Common myeloid progenitor, CD34-positive (primary cell): Measurements from ENCODE around the gene MAP3K15.

Experiments
- CTCF ChIA-PET: fragments of 350-600 bp; sonication (Branson Sonifier 250); formaldehyde crosslinking; loops from one replicate; lab custom pipeline; 2021; ENCODE audit warnings: antibody characterized with exemption; lab: Charles Lee
- POLR2A ChIA-PET: fragments of 350-600 bp; sonication (Branson Sonifier 250); formaldehyde crosslinking; loops from one replicate; lab custom pipeline; 2021; ENCODE audit warnings: antibody characterized with exemption; lab: Charles Lee
- DNase-seq, 3 donors: peaks; one replicate each; pipeline versions ENCODE4 v3.0.0 to v3.0.0-alpha.2; 2013
- H3K27ac ChIP-seq, 2 experiments: 1 replicate in 1 of 2; 2 replicates in 1 of 2; pipeline ENCODE4 v1.7.0; 2013; ENCODE audit warnings: inconsistent platforms in 2 of 2, low read length in 2 of 2, mild to moderate bottlenecking in 2 of 2, low read depth in 1 of 2, moderate library complexity in 1 of 2; ENCODE audit not compliant: severe bottlenecking in 2 of 2, insufficient read depth in 1 of 2, poor library complexity in 1 of 2
- H3K27me3 ChIP-seq, 5 experiments: replicated peaks in 2 of 5; 1 replicate in 3 of 5; 2 replicates in 2 of 5; pipeline versions ENCODE4 v1.6.1 to v1.7.0; 2013; ENCODE audit warnings: low read length in 4 of 5, mild to moderate bottlenecking in 2 of 5, moderate library complexity in 2 of 5, inconsistent platforms in 1 of 5; ENCODE audit not compliant: insufficient read depth in 5 of 5, control insufficient read depth in 4 of 5
- H3K36me3 ChIP-seq, 4 experiments: 1 replicate in 2 of 4; 2 replicates in 2 of 4; pipeline versions ENCODE4 v1.6.1 to v1.7.0; 2013; ENCODE audit warnings: low read length in 3 of 4, control low read depth in 1 of 4, mild to moderate bottlenecking in 1 of 4; ENCODE audit not compliant: control insufficient read depth in 4 of 4, insufficient read depth in 4 of 4
- H3K4me1 ChIP-seq, 4 experiments: 1 replicate in 3 of 4; 2 replicates in 1 of 4; pipeline versions ENCODE4 v1.6.1 to v1.7.1; 2013; ENCODE audit warnings: low read length in 3 of 4, mild to moderate bottlenecking in 3 of 4, control low read depth in 1 of 4, inconsistent platforms in 1 of 4, moderate library complexity in 1 of 4; ENCODE audit not compliant: control insufficient read depth in 4 of 4, insufficient read depth in 4 of 4; ENCODE audit errors: control extremely low read depth in 1 of 4
- H3K4me3 ChIP-seq, 7 experiments: 1 replicate in 4 of 7; 2 replicates in 3 of 7; pipeline versions ENCODE4 v1.5.1 to v1.7.0; 2013; ENCODE audit warnings: mild to moderate bottlenecking in 7 of 7, low read length in 6 of 7, moderate library complexity in 6 of 7, inconsistent platforms in 2 of 7, low read depth in 2 of 7, control low read depth in 1 of 7; ENCODE audit not compliant: insufficient read depth in 4 of 7, control insufficient read depth in 1 of 7; ENCODE audit errors: extremely low read depth in 1 of 7
- H3K9me3 ChIP-seq, 5 experiments: 1 replicate in 4 of 5; 2 replicates in 1 of 5; pipeline versions ENCODE4 v1.6.1 to v1.7.1; 2013; ENCODE audit warnings: low read length in 4 of 5, mild to moderate bottlenecking in 2 of 5, inconsistent platforms in 1 of 5, low read depth in 1 of 5, moderate library complexity in 1 of 5; ENCODE audit not compliant: control insufficient read depth in 4 of 5, insufficient read depth in 2 of 5; ENCODE audit errors: control extremely low read depth in 1 of 5
- WGBS: methylation state at CpG from one replicate; pipeline ENCODE4 v1.1.5; 2013; ENCODE audit not compliant: insufficient coverage; 5-methylcytosine and 5-hydroxymethylcytosine counted together

Gene MAP3K15

DNA sequence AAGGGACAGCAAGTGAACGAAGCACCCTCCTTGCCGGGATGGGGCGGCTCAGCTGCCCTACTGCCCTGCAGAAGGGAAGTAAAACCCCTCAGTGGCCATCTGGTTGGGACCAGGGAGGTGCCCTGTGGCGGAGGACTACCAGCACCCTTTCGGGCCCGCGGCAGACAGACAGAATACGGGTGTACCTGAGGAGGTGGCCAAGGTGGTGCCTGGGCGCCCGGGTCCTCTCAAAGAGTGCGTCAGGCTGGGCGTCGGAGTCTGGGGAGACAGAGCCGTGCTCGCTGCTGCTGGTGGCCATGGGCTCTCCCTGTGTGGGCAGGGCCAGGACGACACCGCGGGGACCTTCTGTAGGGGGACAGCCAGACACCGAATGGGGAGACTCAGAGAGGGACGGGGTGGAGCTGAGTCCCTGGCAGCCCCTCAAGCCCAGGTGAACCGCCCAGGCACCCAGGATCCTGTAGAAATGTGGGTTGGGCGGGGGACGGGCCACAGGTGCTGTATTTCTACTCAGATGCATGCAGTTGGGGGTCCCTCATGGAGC, 141.9 kb downstream of the MAP3K15 start:
- POLR2A ChIA-PET = no interaction called here
- CTCF ChIA-PET = interaction anchor here (1.1 to 5.5 kb wide), 3 partner anchors 9 to 162 kb away, joined by 4 to 34 read pairs (median 5); no protein-coding TSS in a partner anchor
- H3K9me3 ChIP-seq = peaks cover 0 to 4% (median 0%) of the 10 kb centered on the region in 5 experiments
- H3K27ac ChIP-seq = no peak overlapping the region
- peak overlapping the region in 4 of 7 experiments; percentile 2 to 73 (median 22) for H3K4me3 ChIP-seq
- no peaks in the 10 kb centered on the region for H3K36me3 ChIP-seq
- H3K27me3 ChIP-seq = peaks cover 0 to 13% (median 0%) of the 10 kb centered on the region in 5 experiments
- 54% methylated on average over 17 of the region's 23 CpGs for WGBS
- DNase-seq = no peak
- peaks cover 0 to 10% (median 6%) of the 10 kb centered on the region in 4 experiments for H3K4me1 ChIP-seq

DNA sequence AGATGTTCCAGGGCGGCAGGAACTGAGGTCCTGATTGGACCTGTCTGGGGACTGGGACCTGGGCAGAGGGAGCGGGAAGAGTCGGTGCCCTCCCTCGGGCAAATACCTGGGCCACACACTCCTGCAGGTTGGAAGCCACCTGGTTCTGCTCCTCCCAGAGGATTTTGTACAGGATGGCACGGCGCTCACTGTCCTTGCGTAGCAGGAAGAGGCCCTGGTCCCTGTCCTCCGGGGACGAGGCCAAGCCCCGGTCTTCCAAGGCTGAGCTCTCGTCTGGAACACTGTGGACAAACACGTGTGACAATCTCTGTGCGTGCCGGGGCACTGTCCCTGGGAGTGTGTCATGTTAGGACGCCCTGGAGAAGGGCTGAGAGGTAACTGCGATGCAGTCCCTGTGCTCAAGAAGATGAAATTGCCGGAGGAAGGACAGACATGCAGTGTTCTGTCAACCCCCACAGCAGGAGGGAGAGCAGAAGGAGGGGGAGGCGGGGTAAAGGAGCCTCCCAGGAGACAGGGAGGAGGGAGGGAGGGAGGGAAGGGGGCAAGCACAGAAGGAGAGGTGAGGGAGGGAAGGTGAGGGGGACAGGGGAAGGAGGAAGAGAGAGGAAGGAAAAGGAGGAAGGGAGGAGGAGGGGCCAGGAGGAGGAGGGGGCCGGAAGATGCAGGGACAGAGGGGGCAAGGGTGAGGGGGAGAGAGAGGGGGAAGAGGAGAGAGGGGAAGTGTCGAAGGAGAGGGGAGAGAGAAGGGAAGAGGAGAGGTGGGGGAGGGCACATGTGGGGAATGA, 142.6 kb downstream of the MAP3K15 start:
- WGBS = 29% methylated on average over 19 of the region's 20 CpGs
- Histone ChIP-seq H3K4me3 (peak overlapping the region; percentile 14 to 73 (median 49)), H3K27ac (no peak overlapping the region), H3K4me1 (peaks cover 0 to 10% (median 6%) of the 10 kb centered on the region in 4 experiments), H3K36me3 (no peaks in the 10 kb centered on the region), H3K9me3 (peaks cover 0 to 2% (median 0%) of the 10 kb centered on the region in 5 experiments), H3K27me3 (peaks cover 0 to 13% (median 0%) of the 10 kb centered on the region in 5 experiments)
- DNase-seq = peak; percentile 2 to 43 (median 26)
- ChIA-PET POLR2A (interaction anchor here (0.6 kb wide), 1 partner anchor 1021 kb away, joined by 3 read pairs; no protein-coding TSS in a partner anchor), CTCF (interaction anchor here (0.7 to 5.5 kb wide), 10 partner anchors 9 to 163 kb away, joined by 3 to 34 read pairs (median 4); no protein-coding TSS in a partner anchor)

DNA sequence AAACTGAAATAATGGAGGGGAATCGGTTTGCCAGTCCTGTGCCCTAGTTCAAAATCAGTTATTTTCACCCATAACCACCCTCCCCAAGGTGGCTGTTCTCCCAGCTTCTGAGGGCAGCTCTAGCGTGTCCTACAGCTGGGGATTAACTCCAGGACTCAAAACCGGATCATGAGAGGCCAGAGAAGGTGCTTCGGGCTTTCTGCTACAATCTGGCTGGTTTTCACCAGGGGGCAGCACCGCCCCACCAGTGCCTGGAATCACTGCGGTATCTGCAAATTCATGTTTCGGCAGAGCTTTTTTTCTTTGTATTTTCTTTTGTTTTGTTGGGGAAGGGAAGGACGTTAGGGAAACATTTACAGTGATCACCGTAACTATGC, 143.2 kb downstream of the MAP3K15 start:
- no peak overlapping the region for H3K27ac ChIP-seq
- peaks cover 0 to 10% (median 6%) of the 10 kb centered on the region in 4 experiments for H3K4me1 ChIP-seq
- peak; percentile 62 to 83 (median 79) for DNase-seq
- peaks cover 0 to 13% (median 0%) of the 10 kb centered on the region in 5 experiments for H3K27me3 ChIP-seq
- ChIA-PET POLR2A (interaction anchor here (0.6 kb wide), 1 partner anchor 1021 kb away, joined by 3 read pairs; no protein-coding TSS in a partner anchor), CTCF (interaction anchor here (0.7 to 5.5 kb wide), 10 partner anchors 10 to 163 kb away, joined by 3 to 34 read pairs (median 4); no protein-coding TSS in a partner anchor)
- no peaks in the 10 kb centered on the region for H3K36me3 ChIP-seq
- peak overlapping the region in 6 of 7 experiments; percentile 40 to 73 (median 56) for H3K4me3 ChIP-seq
- 13% methylated on average over 8 of the region's 9 CpGs for whole genome bisulfite sequencing
- H3K9me3 ChIP-seq = no peaks in the 10 kb centered on the region

DNA sequence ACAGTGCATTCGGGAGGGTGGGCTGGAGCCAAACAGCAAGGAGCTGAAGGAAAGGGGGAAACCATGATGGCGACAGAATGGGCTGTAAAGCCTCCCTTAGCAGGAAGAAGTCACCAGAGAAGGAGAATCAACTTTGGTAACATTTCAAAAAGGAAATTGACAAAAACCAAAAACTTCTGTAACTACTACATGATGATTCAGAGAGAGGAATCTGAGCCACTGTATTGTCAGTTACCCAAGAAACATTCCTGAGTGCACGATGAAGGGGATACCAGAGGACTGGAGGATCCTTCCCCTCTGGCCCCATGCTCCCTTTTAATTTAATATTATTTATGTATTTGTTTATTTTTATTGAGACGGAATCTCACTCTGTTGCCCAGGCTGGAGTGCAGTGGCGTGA, 145.2 kb downstream of the MAP3K15 start:
- H3K27me3 ChIP-seq = peaks cover 0 to 13% (median 0%) of the 10 kb centered on the region in 5 experiments
- H3K9me3 ChIP-seq = no peaks in the 10 kb centered on the region
- H3K4me3 ChIP-seq = no peak overlapping the region
- ChIA-PET CTCF (interaction anchor here (1.5 kb wide), 1 partner anchor 148 kb away, joined by 3 read pairs; no protein-coding TSS in a partner anchor), POLR2A (no interaction called here)
- H3K36me3 ChIP-seq = peaks cover 0 to 2% (median under 1%) of the 10 kb centered on the region in 4 experiments
- WGBS = 70% methylated on average over 2 of the region's 5 CpGs
- H3K4me1 ChIP-seq = peaks cover 0 to 10% (median 6%) of the 10 kb centered on the region in 4 experiments
- no peak overlapping the region for H3K27ac ChIP-seq
- DNase-seq = no peak

DNA sequence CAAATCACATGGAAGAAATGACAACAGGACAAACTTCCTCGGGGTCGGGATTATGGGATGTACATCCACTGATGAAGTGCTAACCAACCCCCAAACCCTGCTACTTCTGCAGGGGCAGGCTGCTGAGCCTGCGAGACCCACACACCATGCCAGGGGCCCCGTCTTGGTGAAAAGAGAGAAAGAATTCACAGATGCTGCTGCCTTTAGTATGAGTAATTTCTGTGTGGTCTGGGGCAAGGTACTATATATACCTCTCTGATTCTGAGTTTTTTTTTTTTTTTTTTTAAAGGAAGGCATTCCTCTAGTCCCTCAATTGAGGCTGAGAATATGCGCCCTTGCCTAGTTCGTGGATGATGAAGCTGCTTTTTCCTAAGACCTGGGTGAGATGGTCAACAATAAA, 146.7 kb downstream of the MAP3K15 start:
- WGBS = 83% methylated on average over 4 of the region's 6 CpGs
- POLR2A ChIA-PET = no interaction called here
- Histone ChIP-seq H3K4me3 (no peak overlapping the region), H3K27ac (no peak overlapping the region), H3K4me1 (peaks cover 0 to 10% (median 6%) of the 10 kb centered on the region in 4 experiments), H3K36me3 (peaks cover 0 to 2% (median under 1%) of the 10 kb centered on the region in 4 experiments), H3K27me3 (peaks cover 0 to 6% (median 0%) of the 10 kb centered on the region in 5 experiments), H3K9me3 (no peaks in the 10 kb centered on the region)
- no peak for DNase-seq
- CTCF ChIA-PET = no interaction called here

DNA sequence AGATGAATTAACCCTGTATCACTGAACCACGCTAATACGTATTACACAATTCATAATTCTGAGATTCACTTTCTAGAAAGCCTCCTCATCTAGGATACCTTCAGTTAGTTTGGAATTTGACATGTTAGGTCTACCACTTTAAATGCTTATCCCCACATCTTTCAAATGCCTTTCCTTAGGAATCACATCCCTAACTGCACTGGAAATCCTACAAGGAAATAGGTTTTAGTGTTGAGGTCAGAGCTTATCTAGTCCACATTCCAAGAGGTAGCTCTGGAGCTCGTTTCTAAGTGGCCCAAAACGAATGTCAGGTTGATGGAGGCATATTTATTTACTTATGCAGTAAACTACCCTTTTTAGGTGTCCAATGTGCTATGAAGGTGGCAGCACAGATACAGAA, 153.6 kb downstream of the MAP3K15 start:
- 85% methylated on average over 2 of the region's 4 CpGs for WGBS
- Histone ChIP-seq H3K27ac (no peak overlapping the region), H3K36me3 (peaks cover 0 to 47% (median 22%) of the 10 kb centered on the region in 4 experiments), H3K4me1 (no peaks in the 10 kb centered on the region), H3K27me3 (no peaks in the 10 kb centered on the region), H3K9me3 (no peaks in the 10 kb centered on the region), H3K4me3 (no peak overlapping the region)
- ChIA-PET POLR2A (no interaction called here), CTCF (no interaction called here)
- DNase-seq = no peak
